ENCODE results near the gene PCAT7.

GRCh38 chr9:94511134-94511954, 43.5 kb upstream of the PCAT7 start:
- TF ChIP-seq ZNF621 (tag by site-specific recombination; IDR thresholded peaks at IDR 0.05) (no peak), REST (tag by site-specific recombination; IDR thresholded peaks at IDR 0.05) (no peak), CTCF (tag by site-specific recombination; IDR thresholded peaks at IDR 0.05) (no peak), ZBTB6 (tag by site-specific recombination; IDR thresholded peaks at IDR 0.05) (no peak), TCF7L2 (IDR thresholded peaks at IDR 0.05; ENCODE audit: borderline replicate concordance, low read depth, low read length) (no peak), ZNF623 (tag by site-specific recombination; IDR thresholded peaks at IDR 0.05) (no peak), SCRT2 (tag by site-specific recombination; IDR thresholded peaks at IDR 0.05) (no peak), PATZ1 (tag by site-specific recombination; IDR thresholded peaks at IDR 0.05) (no peak), ZNF114 (tag by site-specific recombination; IDR thresholded peaks at IDR 0.05) (no peak), ZNF274 (IDR thresholded peaks at IDR 0.05; ENCODE audit: low read length) (no peak), ZNF274 (tag by site-specific recombination; IDR thresholded peaks at IDR 0.05; ENCODE audit: borderline replicate concordance) (no peak), ZNF677 (tag by site-specific recombination; IDR thresholded peaks at IDR 0.05) (no peak), SP2 (tag by site-specific recombination; IDR thresholded peaks at IDR 0.05) (no peak)

Measured in HEK293 (cell line).